Fibroblast of peridontal ligament (primary cell): Measurements from ENCODE around the gene PBX3.

Experiments used
- DNase-seq: peaks from one replicate; pipeline ENCODE4 v3.0.0-alpha.2; 2010; ENCODE audit errors: extremely low read depth

PBX3 gene

DNA sequence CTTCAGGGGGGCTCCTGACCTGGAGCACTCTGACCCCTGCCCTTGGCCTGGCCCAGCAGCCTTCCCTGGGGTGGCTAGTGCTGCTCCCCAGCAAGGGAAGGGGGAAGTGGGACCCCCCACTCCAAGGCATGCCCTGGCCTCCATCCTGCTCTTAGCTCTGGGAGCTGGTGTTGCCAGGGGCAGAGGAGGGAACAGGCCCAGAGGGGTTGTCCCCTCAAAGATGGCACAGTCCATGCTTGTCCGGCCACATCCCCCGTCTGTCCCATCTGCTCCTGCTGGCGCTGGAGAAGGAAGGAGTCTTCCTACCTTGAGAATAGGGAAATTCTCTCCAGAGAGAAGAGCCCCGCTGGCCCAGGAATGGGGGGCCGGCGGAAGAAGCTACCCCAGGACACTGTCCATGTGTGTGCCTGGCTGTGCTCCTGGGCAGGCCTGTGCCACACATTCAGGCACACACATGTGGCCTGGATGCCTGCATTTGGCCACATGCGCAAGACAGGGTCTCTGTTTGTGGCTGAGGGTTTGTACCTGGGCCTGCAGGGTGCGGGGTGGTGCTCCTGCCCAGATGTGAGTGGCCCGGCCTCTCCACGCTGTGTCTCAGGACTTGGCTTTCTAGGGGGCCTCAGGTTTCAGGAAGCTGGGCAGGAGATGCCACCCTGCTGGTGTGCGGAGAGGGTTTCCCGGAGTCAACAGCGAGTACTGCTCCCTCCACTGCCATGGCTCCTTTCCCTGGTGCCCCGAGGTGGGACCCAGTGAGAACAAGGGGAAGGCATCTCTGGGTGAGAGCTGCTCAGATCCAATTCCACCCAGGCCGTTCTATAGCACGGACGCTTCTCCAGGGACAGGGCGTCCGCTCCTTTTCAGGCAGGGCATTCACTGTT is 247.1 kb downstream of the PBX3 start:
- DNase-seq, result no peak

DNA sequence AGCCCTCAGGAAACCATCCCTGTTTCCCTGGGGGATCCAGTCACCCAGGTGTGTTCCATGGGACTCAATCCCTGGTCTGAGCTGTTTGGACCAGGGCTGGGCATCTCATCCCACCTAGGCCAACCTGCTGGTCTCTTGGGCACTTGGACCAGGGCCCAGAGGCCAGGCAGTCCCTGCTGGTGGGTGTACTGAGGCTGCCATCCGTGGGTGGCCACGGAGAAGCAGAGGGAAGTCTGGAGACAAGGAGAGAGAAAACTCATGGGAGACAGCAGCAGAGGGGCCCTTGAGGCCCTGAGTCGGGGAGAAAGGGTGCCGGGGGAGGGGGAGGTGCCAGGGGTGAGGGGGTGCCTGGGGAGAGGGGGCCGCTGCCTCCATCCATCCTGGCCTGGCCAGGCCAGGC is 247.8 kb downstream of the PBX3 start:
- no peak for DNase-seq

DNA sequence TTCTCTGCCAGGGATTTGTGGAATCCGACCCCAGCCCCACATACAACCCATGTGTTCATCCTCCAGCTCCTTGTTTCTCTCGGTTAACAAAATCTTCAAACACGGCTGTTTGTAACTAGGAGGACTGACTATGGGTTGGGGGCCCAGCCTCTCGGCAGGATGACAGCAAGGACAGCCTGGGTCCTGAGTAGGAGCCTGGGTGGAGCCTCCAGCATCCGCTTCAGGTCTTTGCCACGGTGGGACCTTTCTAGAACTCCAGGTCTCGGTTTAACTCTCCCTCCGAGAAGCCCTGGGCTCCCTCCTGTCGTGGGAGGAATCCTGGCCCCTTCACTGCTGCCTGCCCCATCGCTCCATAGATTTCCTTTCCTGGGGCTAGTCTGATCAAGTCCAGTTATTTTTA is 248.5 kb downstream of the PBX3 start:
- DNase-seq, result no peak

DNA sequence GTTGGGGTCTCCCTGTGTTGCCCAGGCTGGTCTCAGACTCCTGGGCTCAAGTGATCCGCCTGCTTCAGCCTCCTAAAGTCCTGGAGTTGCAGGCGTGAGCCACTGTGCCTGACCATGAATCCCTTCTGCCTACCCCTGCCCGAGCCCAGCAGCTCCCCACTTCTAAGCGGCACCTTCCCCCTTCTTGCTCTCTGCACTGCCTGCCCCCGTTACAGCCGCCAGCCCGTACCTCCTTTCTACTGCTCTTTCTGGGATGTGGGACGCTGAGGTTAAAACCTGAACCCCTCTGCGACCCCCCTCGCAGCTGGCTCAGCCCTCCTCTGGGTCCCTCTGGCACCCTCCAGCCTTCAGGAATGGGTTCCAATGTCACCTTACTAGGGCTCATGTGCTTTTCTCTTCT is 249.6 kb downstream of the PBX3 start:
- DNase-seq, result no peak

DNA sequence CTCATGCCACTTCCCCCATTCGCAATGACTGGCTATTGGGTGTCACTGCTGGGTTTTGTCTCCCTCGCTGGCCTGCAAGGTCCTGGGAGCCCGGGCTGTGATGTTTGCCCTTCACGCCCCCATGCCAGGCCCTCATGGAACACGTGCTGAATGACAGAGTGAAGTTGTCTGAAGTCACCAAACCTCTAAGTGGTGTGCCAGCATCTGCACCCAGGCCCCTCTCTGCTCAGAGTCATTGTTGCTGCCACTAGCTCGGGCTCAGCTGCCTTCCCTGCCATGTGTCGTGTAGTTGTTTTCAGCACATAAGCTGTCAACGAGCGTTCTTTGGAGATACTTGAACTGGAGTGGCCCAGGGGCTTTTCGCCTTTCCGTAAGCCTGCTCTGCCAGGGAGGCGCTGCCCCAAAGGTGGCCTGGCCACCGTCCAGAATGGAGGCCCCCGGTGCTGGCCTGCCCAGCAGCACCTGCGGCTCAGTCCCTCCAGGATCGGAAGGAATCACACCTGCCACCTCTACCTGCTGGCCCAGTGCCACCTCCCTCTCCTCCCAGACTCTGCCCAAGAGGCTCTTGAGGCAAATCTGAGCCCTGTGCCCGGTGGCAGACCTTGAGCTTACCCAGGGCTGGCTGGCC is 250.1 kb downstream of the PBX3 start:
- DNase-seq, result no peak

DNA sequence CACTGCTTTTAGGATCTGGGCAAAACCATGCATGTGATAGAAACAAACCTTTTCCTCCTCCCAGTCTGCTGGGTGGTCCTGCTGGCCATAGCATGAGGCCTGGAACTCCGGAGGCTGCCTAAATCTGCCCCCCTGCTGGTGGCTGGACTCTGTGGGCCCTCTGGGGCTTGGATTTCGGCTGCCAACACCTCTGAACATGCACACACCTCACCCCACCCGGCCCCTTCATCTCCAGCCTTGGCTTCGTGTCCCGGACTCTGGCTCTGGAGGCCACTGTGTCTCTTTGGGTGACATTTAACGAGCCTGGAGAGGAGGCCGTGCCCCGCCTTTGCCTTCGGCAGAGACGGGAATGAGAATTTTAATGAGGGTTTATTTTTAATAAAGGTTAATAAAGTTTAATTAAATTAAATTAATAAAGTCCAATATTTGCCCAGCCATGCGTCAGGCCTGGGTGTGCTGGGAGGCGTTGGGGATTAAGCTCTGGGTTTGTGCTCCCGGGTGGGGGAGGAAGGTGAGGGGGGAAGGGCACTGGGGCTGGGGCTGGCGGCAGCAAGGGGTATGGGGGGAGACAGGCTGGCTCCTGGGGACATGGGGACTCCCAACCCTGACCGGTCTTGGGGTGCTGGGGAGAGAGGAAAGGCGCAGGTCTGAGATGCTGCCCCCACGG is 251.8 kb downstream of the PBX3 start:
- no peak for DNase-seq

DNA sequence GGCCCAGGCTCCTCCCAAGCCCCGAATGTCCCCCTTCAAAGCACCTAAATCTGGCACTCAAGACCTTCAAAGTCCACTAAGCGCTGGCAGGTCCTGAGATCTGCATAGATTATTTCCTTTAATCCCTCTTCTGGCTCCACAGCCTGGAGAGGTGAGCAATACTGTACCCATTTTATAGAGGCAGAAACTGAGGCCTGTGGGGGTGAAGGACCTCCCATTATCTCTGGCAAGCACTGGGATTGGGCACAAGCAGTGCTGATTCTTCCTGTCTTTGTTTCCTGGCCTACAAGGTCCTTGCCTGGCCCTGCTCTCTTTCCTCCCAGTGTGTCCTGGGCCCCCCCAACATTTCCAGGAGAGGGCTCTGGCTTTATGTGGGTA is 252.3 kb downstream of the PBX3 start:
- DNase-seq, result no peak

DNA sequence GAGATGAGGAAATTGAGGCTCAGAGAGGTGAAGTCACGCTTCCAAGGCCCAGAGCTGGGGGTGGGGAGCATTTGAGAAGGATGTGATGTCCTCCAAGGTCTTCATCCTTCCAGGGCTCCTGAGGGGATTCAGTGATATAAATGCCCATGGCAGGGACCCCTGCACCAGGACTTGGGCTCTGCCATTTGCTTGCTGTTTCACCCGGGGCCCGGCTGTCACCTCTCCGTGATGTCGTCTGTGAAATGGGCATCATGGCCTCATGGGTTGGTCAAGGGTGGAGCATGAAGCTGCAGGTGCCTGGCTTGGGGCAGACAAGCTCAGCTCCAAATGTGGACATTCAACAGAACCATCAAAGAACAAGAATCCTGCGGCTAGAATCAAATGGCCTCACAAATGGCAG is 253.1 kb downstream of the PBX3 start:
- DNase-seq, result no peak

DNA sequence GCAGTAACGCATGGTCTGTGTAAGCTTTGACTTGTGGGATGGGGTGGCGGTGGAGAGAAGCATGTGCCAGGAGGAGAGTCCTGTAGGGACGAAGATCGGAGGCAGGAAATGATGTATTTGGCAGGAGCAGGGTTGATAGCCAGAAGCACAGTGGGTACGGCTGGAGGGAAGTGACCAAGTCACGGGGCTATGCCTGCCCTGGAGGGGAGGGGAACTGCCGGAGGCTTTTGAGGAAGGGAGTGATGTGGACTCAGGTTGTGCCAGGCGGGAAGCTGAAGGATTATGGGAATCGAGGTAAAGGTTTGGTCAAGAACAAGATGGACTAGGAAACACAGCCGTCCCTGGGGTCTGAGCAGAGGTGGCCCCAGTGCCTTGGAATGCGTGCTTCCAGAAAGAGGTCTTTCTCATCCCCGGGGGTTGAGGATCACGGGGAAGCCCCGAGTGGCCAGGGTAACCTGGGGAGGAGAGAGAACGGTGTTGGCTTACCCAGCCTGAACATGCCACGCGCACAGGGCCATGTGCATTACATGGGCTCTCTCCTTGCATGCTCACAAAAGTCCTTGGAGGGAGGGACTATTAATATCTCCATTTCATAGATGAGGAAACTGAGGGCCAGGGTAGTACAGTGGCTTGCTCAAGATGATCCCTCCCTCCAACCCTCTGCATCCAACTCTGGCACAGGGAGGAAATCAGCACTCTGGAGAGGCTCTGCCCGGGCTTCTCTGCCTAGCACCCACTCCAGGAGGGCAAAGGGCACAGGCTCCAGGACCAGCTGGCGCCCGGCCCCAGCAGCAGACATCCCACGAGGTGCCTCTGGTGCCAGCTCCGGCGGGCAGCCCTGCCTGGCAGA is 253.8 kb downstream of the PBX3 start:
- no peak for DNase-seq

DNA sequence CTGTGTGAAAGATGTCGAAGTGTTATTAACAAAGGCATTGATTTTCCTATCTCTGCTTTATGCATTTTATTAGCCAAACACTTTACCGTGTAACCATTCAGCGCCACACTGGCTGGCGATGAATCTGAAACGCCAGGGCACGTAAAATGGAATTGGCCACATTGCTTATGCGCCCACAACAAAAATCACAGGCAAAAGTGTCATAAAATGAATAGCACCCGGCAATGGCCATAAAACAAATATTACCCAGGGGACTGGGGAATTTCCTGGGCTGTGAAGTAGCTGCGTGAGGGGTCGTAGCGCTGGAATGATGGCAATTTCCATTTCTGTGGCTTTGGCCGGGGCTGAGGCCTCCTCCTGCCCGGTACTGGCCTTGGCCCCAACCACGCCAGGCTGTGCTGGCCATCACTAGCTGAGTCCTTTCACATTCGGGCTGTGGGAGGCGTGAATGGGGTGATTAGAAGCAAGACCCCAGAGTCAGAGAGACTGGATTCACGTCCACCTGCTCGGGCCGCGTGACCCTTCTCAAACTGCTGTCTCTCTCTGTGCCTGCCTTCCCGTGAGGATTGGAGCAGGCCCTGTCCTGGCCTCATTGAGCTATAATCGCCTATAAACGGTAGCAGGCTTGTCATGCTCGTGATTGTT is 254.5 kb downstream of the PBX3 start:
- DNase-seq, result no peak

DNA sequence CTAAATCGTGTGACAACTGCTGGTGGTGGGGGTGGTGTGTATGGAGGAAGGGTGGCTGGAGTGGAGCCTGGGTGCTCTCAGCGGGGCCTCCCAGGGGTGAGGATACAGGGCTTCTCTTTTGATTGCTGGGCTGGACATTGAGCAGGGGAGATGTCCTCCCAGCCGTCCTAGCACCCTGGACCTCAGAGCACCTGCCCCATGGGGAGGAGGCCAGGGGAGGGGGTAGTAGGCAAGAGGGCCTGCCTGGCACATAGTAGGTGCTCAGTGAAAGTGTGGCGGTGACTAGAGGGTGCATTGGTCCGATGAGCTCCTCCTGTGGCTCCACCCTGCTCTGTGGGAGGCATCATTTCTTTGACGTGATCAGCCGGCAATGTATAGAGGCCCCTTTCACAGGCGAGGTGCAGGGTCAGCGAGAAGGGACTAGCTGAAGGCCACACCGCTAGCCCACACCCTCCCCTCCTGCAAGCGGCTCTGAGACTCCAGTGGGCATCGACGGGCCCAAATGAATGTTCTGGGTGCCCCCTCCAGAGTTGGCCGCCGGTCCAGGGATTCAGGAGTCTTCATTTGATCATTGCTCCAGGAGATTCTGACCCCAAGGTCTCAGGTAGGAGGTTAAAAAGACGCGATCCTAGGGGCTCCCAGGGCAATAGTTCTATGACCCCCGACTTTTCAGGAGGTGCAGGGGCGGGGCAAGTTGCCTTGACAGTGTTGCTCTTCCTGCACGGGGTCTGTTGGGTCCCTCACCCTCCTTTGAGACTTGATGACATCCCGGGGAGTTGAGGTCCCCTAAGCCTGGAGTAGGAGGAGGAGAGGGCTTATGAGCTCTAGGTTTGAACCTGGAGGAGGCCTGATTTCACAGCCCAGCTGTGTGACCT is 255.5 kb downstream of the PBX3 start:
- DNase-seq, result no peak

DNA sequence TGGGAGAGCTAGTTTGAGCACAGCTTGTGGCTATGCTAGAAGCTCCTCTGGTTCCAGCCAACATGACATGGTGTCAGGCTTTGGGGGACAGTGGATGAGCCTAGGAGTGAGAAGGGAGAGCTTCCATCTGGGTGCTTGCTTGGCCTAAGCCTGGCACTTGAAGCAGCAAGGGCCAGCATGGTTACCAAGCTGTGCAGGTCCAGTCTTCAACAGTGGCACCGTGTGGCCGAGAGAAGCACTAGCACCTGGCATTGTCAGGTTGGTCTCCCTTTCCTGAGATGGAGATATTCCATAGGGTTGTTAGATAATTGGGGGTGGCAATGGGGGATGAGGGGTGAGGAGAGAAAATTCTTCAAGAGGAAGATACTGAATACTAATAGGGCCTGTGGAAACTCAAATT is 261.9 kb downstream of the PBX3 start:
- no peak for DNase-seq

DNA sequence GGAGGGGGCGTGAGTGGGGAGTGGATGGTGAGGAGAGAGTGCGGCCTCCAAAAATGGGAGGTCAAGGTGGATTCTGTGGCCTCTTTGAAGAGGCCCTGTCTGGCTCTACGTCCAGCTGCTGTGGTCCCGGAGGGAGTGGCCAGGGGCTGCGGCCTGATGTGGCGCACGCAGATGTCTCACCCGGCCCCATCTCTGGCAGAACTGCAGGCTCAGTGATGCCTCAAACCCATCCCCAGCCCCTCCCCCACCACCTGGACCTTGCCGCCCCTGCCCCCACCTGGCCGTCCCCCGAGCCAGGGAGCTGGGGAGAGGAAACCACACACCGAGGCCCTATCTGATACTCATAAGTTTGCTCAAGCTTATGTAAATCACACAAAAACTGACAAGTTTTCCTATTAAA is 267.6 kb downstream of the PBX3 start:
- DNase-seq, result no peak

DNA sequence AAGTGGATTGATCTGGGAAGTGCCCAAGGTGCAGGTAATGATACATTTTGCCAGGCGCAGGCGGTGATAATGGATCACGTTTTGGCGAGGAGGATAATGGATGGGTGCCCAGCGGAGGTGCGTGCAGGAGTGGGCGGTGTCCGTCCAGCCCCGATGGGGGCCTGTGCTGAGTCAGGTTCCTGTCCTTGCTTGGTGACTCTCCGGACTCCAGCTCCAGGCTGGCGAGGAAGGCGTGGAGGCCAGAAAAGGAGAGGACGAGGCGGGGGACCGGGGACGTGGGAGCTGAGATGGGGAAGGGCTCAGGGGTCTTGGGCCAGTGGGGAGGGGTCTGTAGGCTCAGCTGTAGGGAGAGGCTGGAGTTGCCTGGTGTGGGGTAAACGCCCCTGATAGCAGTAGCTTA is 268.3 kb downstream of the PBX3 start:
- no peak for DNase-seq

DNA sequence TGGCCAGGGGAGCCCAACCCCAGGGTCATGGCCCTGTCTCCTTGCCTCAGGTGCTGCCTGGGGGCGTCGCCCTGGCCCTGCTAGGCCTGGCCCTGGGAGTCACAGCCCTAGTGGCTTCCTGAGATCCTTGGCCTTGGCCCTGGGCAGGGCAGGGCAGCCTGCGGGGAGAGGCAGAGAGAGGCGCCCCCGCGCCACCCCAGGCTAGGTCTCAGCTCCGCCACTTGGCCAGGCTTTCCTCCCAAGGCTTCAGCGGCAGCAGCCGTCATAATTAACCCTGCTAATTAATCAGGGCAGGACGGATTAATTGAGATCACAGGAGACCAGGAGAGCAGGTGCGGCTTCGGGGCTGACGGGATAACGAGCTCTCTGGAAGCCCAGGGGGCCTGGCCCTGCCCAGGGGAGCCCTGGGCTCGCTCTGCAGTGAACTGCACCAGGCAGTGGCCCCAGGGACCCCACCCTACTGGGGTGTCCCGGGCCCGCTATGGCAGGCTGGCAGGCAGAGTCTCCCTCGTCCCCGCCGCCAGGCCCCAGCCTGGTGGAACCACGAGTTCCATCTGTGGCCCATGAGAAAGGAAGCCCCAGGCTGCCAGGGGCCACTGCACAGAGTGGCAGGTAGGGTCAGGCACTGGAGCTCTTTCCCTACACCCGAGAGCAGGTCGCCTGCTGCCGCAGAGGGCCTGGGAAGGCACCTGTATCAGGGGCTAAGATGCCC is 269.6 kb downstream of the PBX3 start:
- DNase-seq, result no peak
